Astrocyte (in vitro differentiated cells and primary cell): ENCODE measurements around the gene P3H3.

Source experiments
- EZH2 ChIP-seq: IDR thresholded peaks from 2 replicates; pipeline ENCODE4 v1.6.1; 2012; ENCODE audit warnings: mild to moderate bottlenecking, low read length, inconsistent platforms; ENCODE audit not compliant: insufficient read depth
- TF ChIP-seq, protein P1 (sequence below): IDR thresholded peaks from 2 replicates; pipeline ENCODE4 v1.5.1; 2011; ENCODE audit warnings: low read depth, mild to moderate bottlenecking, inconsistent platforms, low read length, moderate library complexity; ENCODE audit not compliant: insufficient read depth

DNA sequence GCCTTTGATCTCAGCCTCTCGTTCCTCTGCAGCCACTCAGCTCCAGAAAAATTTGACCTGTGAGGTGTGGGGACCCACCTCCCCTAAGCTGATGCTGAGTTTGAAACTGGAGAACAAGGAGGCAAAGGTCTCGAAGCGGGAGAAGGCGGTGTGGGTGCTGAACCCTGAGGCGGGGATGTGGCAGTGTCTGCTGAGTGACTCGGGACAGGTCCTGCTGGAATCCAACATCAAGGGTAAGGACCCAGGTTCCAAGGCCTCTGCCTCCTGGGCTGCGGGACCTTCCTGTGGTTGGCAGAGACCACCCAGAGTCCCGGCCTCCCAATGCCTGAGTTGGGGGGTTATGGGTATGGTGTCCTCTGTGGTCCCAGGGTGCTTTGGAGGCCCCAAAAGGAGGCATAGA lies 11.1 kb upstream of the P3H3 start:
- TF ChIP-seq, protein P1, sequence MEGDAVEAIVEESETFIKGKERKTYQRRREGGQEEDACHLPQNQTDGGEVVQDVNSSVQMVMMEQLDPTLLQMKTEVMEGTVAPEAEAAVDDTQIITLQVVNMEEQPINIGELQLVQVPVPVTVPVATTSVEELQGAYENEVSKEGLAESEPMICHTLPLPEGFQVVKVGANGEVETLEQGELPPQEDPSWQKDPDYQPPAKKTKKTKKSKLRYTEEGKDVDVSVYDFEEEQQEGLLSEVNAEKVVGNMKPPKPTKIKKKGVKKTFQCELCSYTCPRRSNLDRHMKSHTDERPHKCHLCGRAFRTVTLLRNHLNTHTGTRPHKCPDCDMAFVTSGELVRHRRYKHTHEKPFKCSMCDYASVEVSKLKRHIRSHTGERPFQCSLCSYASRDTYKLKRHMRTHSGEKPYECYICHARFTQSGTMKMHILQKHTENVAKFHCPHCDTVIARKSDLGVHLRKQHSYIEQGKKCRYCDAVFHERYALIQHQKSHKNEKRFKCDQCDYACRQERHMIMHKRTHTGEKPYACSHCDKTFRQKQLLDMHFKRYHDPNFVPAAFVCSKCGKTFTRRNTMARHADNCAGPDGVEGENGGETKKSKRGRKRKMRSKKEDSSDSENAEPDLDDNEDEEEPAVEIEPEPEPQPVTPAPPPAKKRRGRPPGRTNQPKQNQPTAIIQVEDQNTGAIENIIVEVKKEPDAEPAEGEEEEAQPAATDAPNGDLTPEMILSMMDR = no peak
- no peak for TF ChIP-seq EZH2
